Fibroblast of lung (primary cell): ENCODE data around the gene MPPED2. TPM values are rescaled to one million over a fixed set of nuclear protein-coding genes. Genes with fewer than 3 reads are reported as not detected.
A peak's percentile ranks its signal among the peaks of the same experiment; 100 is the strongest.
"Not testable (repeated sequence)": the region's sequence is repeated elsewhere in the genome, so short reads cannot be mapped to it uniquely, and the experiment has no call there.

Experiments used
- DNase-seq, 2 donors: peaks; one replicate each; pipeline versions ENCODE4 v3.0.0 to v3.0.0-alpha.2; 2010; ENCODE audit warnings: low read depth in 2 of 2
- H2AFZ ChIP-seq: 2 replicates; pipeline ENCODE4 v1.5.1; 2012; ENCODE audit warnings: low read length, control low read depth, inconsistent platforms
- H3K27ac ChIP-seq: 2 replicates; pipeline ENCODE4 v1.5.1; 2011; ENCODE audit warnings: low read length, control low read depth; ENCODE audit not compliant: insufficient read depth
- H3K27me3 ChIP-seq: 2 replicates; pipeline ENCODE4 v1.5.1; 2011; ENCODE audit warnings: mild to moderate bottlenecking, low read length; ENCODE audit not compliant: control insufficient read depth, insufficient read depth
- H3K36me3 ChIP-seq: 2 replicates; pipeline ENCODE4 v1.5.1; 2011; ENCODE audit warnings: low read length; ENCODE audit not compliant: control insufficient read depth, insufficient read depth
- H3K4me1 ChIP-seq: 2 replicates; pipeline ENCODE4 v1.5.1; 2011; ENCODE audit warnings: low read length; ENCODE audit not compliant: control insufficient read depth, insufficient read depth; ENCODE audit errors: extremely low read depth
- H3K4me2 ChIP-seq: 2 replicates; pipeline ENCODE4 v1.5.1; 2011; ENCODE audit warnings: low read length, control low read depth; ENCODE audit not compliant: insufficient read depth; ENCODE audit errors: extremely low read depth
- H3K4me3 ChIP-seq, 4 experiments: fragments of 200-600 bp in 1 of 4; sonication (generic) in 1 of 4; replicated peaks in 1 of 4; 2 replicates each; pipeline ENCODE4 v1.5.1; 2011 to 2016; ENCODE audit warnings: low read length in 4 of 4, low read depth in 3 of 4, mild to moderate bottlenecking in 3 of 4, control low read depth in 2 of 4, inconsistent platforms in 1 of 4, mixed read lengths in 1 of 4; ENCODE audit not compliant: insufficient read depth in 1 of 4; ENCODE audit errors: control extremely low read depth in 1 of 4
- H3K79me2 ChIP-seq: 2 replicates; pipeline ENCODE4 v1.5.1; 2012; ENCODE audit warnings: mild to moderate bottlenecking, low read length, inconsistent platforms; ENCODE audit not compliant: control insufficient read depth, insufficient read depth
- H3K9ac ChIP-seq: 2 replicates; pipeline ENCODE4 v1.5.1; 2011; ENCODE audit warnings: mild to moderate bottlenecking, low read length, control low read depth; ENCODE audit not compliant: insufficient read depth
- H3K9me3 ChIP-seq: 2 replicates; pipeline ENCODE4 v1.5.1; 2012; ENCODE audit warnings: low read depth, low read length; ENCODE audit not compliant: control insufficient read depth, insufficient read depth
- H4K20me1 ChIP-seq: 2 replicates; pipeline ENCODE4 v1.5.1; 2011; ENCODE audit warnings: low read length; ENCODE audit not compliant: control insufficient read depth, insufficient read depth; ENCODE audit errors: extremely low read depth
- CTCF ChIP-seq, 2 donors: IDR thresholded peaks in 1 of 2; conservative IDR thresholded peaks in 1 of 2; 1 replicate in 1 of 2; 2 replicates in 1 of 2; pipeline ENCODE4 v1.5.1; 2011 to 2012; ENCODE audit warnings: low read length in 2 of 2, control low read depth in 1 of 2, inconsistent platforms in 1 of 2, low read depth in 1 of 2, mild to moderate bottlenecking in 1 of 2
- EZH2 ChIP-seq: IDR thresholded peaks from 2 replicates; pipeline ENCODE4 v1.5.1; 2012; ENCODE audit warnings: low read length, control low read depth, mild to moderate bottlenecking; ENCODE audit errors: missing control alignments
- polyA plus RNA-seq, 2 donors: library from polyadenylated mRNA; depleted of rRNA in 1 of 2; stranded (reverse) in 1 of 2; unstranded in 1 of 2; fragments of >200 nt; gene quantifications; 2 replicates each; pipeline ENCODE4 v1.2.1, GENCODE V29; 2011 to 2012; ENCODE audit warnings: missing spikeins in 1 of 2
- total RNA-seq: library from RNA; depleted of rRNA; stranded (reverse); fragments of >200 nt; gene quantifications from 2 replicates; pipeline ENCODE4 v1.2.1, GENCODE V29; 2014

Gene MPPED2
- total and polyA plus RNA-seq, 2 donors (not counting 1 experiment from before 2014, with no cell fraction given): under 0.01 to 0.02 TPM

- Histone ChIP-seq H3K9ac (no peak overlapping the region), H2AFZ (no peak overlapping the region), H3K9me3 (no peaks in the 10 kb centered on the region), H4K20me1 (no peaks in the 10 kb centered on the region), H3K79me2 (no peaks in the 10 kb centered on the region), H3K36me3 (no peaks in the 10 kb centered on the region), H3K4me3 (no peak overlapping the region), H3K27me3 (no peaks in the 10 kb centered on the region), H3K27ac (no peak overlapping the region), H3K4me2 (no peak overlapping the region), H3K4me1 (no peaks in the 10 kb centered on the region)
- TF ChIP-seq EZH2 (no peak), CTCF (conservative IDR thresholded peaks at IDR 0.05 in 1 of 2, IDR thresholded peaks at IDR 0.05 in 1 of 2; ENCODE audit: low read depth in 1 of 2, low read length in 2 of 2) (no peak)
- DNase-seq: peak in 1 of 2 donors; percentile 70
Observed at GRCh38 chr11:30561691-30562415, 24.3 kb downstream of the MPPED2 start.

GRCh38 chr11:30560206-30561106 lies 25.7 kb downstream of the MPPED2 start:
- H3K27ac ChIP-seq: no peak overlapping the region
- no peak overlapping the region for H3K4me2 ChIP-seq
- TF ChIP-seq CTCF (conservative IDR thresholded peaks at IDR 0.05 in 1 of 2, IDR thresholded peaks at IDR 0.05 in 1 of 2; ENCODE audit: low read depth in 1 of 2, low read length in 2 of 2) (no peak), EZH2 (no peak)

GRCh38 chr11:30559004-30559403 lies 27.1 kb downstream of the MPPED2 start:
- H3K4me1 ChIP-seq: no peaks in the 10 kb centered on the region
- TF ChIP-seq EZH2: no peak
- H4K20me1 ChIP-seq: no peaks in the 10 kb centered on the region
- H3K4me3 ChIP-seq: no peak overlapping the region
- no peaks in the 10 kb centered on the region for H3K27me3 ChIP-seq
- H3K36me3 ChIP-seq: no peaks in the 10 kb centered on the region
- no peak overlapping the region for H2AFZ ChIP-seq
- no peaks in the 10 kb centered on the region for H3K9me3 ChIP-seq
- H3K79me2 ChIP-seq: no peaks in the 10 kb centered on the region
- H3K4me2 ChIP-seq: no peak overlapping the region
- H3K9ac ChIP-seq: no peak overlapping the region
- no peak overlapping the region for H3K27ac ChIP-seq
- DNase-seq: no peak

More at GRCh38 chr11:30560206-30561106, 25.7 kb downstream of the MPPED2 start:
- Histone ChIP-seq H2AFZ (no peak overlapping the region), H3K9me3 (no peaks in the 10 kb centered on the region), H3K79me2 (no peaks in the 10 kb centered on the region), H3K36me3 (no peaks in the 10 kb centered on the region), H3K4me1 (no peaks in the 10 kb centered on the region), H3K27me3 (no peaks in the 10 kb centered on the region), H3K9ac (no peak overlapping the region), H3K4me3 (no peak overlapping the region), H4K20me1 (no peaks in the 10 kb centered on the region)
- peak in 1 of 2 donors; percentile 35 for DNase-seq

- H2AFZ ChIP-seq, H3K4me1 ChIP-seq, H3K27ac ChIP-seq, H3K4me2 ChIP-seq, H3K36me3 ChIP-seq, DNase-seq, H3K79me2 ChIP-seq, H3K9ac ChIP-seq, H3K4me3 ChIP-seq, H4K20me1 ChIP-seq, H3K9me3 ChIP-seq, H3K27me3 ChIP-seq: not testable (repeated sequence)
Observed at GRCh38 chr11:30554587-30554986, 31.6 kb downstream of the MPPED2 start.
